Hepatocyte (in vitro differentiated cells): Measurements from ENCODE around the gene PCBP3. TPM values are rescaled to one million over a fixed set of nuclear protein-coding genes. Genes with fewer than 3 reads are reported as not detected.

Source experiments
- DNase-seq: peaks from one replicate; pipeline ENCODE4 v3.0.0-alpha.2; 2016; ENCODE audit warnings: low spot score
- H2AFZ ChIP-seq: fragments of 200-600 bp; sonication (generic); 2 replicates; pipeline ENCODE4 v1.6.0; 2016; ENCODE audit warnings: antibody characterized with exemption, mild to moderate bottlenecking
- H3K27ac ChIP-seq: fragments of 200-600 bp; sonication (generic); 2 replicates; pipeline ENCODE4 v1.5.1; 2016; ENCODE audit warnings: mild to moderate bottlenecking
- H3K27me3 ChIP-seq: fragments of 200-600 bp; sonication (generic); 2 replicates; pipeline ENCODE4 v1.6.1; 2016
- H3K36me3 ChIP-seq: fragments of 200-600 bp; sonication (generic); replicated peaks from 2 replicates; pipeline ENCODE4 v1.5.1; 2016; ENCODE audit warnings: low read depth; ENCODE audit not compliant: insufficient read depth
- H3K4me1 ChIP-seq: fragments of 200-600 bp; sonication (generic); 2 replicates; pipeline ENCODE4 v1.5.1; 2016; ENCODE audit warnings: mild to moderate bottlenecking, moderate library complexity; ENCODE audit not compliant: insufficient read depth
- H3K4me2 ChIP-seq: fragments of 200-600 bp; sonication (generic); 2 replicates; pipeline ENCODE4 v1.6.0; 2016
- H3K4me3 ChIP-seq: fragments of 200-600 bp; sonication (generic); 2 replicates; pipeline ENCODE4 v1.5.1; 2016; ENCODE audit warnings: mild to moderate bottlenecking
- H3K79me2 ChIP-seq: fragments of 200-600 bp; sonication (generic); 2 replicates; pipeline ENCODE4 v1.6.0; 2017; ENCODE audit warnings: mild to moderate bottlenecking
- H3K9me2 ChIP-seq: fragments of 200-600 bp; sonication (generic); replicated peaks from 2 replicates; pipeline ENCODE4 v1.6.0; 2017; ENCODE audit warnings: mild to moderate bottlenecking; ENCODE audit not compliant: insufficient read depth
- H3K9me3 ChIP-seq: fragments of 200-600 bp; sonication (generic); 2 replicates; pipeline ENCODE4 v1.5.1; 2016; ENCODE audit warnings: low read depth, mild to moderate bottlenecking
- H4K20me1 ChIP-seq: fragments of 200-600 bp; sonication (generic); 2 replicates; pipeline ENCODE4 v1.6.0; 2016; ENCODE audit warnings: mild to moderate bottlenecking; ENCODE audit not compliant: insufficient read depth, poor library complexity, severe bottlenecking
- CTCF ChIP-seq: fragments of 200-600 bp; sonication (generic); IDR thresholded peaks from 2 replicates; pipeline ENCODE4 v1.5.1; 2016; ENCODE audit warnings: antibody characterized with exemption, mild to moderate bottlenecking; ENCODE audit not compliant: poor library complexity
- EZH2 ChIP-seq: fragments of 200-600 bp; sonication (generic); IDR thresholded peaks from 2 replicates; pipeline ENCODE4 v1.6.1; 2016; ENCODE audit warnings: antibody characterized with exemption, mild to moderate bottlenecking, borderline replicate concordance
- EZH2phosphoT487 ChIP-seq: fragments of 200-600 bp; sonication (generic); IDR thresholded peaks from one replicate; pipeline ENCODE4 v1.6.1; 2018; ENCODE audit warnings: antibody characterized with exemption, mild to moderate bottlenecking, low read depth, moderate library complexity; ENCODE audit not compliant: unreplicated experiment, severe bottlenecking
- WGBS: methylation state at CpG from one replicate; pipeline ENCODE4 v1.1.6; 2016; ENCODE audit warnings: low lambda C conversion rate; ENCODE audit errors: missing lambda C conversion rate; 5-methylcytosine and 5-hydroxymethylcytosine counted together
- polyA plus RNA-seq: library from polyadenylated mRNA; unstranded; fragments of >200 nt; fragmentation: Nextera tagmentation; extraction: Ambion mirVana; gene quantifications from 2 replicates; pipeline ENCODE4 v1.2.1, GENCODE V29; 2016
- total RNA-seq: library from RNA; depleted of rRNA; stranded (reverse); fragments of >200 nt; gene quantifications from 2 replicates; pipeline ENCODE4 v1.2.3, GENCODE V29; 2014

PCBP3 gene
- total and polyA plus RNA-seq, 2 experiments from 2014 or later: 3.1 to 8.8 TPM

GRCh38 chr21:45768011-45768739 lies 124.7 kb downstream of the PCBP3 start:
- Histone ChIP-seq H3K79me2 (no peaks in the 10 kb centered on the region), H3K4me1 (peaks cover 6% of the 10 kb centered on the region), H3K4me2 (no peak overlapping the region), H3K27me3 (no peaks in the 10 kb centered on the region), H4K20me1 (no peaks in the 10 kb centered on the region), H3K9me3 (no peaks in the 10 kb centered on the region), H3K36me3 (no peaks in the 10 kb centered on the region), H3K9me2 (no peaks in the 10 kb centered on the region), H3K27ac (no peak overlapping the region), H3K4me3 (no peak overlapping the region), H2AFZ (no peak overlapping the region)
- TF ChIP-seq CTCF: no peak
- no peak for TF ChIP-seq EZH2
- TF ChIP-seq EZH2phosphoT487: no peak
- 71% methylated on average over 11 of the region's 11 CpGs for WGBS
- DNase-seq: no peak

- H3K4me1 ChIP-seq: peaks cover 6% of the 10 kb centered on the region
- H3K36me3 ChIP-seq: no peaks in the 10 kb centered on the region
- H3K9me2 ChIP-seq: no peaks in the 10 kb centered on the region
- no peaks in the 10 kb centered on the region for H3K9me3 ChIP-seq
- DNase-seq: no peak
- no peaks in the 10 kb centered on the region for H4K20me1 ChIP-seq
- no peak overlapping the region for H2AFZ ChIP-seq
- WGBS: 91% methylated on average over 11 of the region's 11 CpGs
- no peak overlapping the region for H3K4me3 ChIP-seq
- H3K27ac ChIP-seq: no peak overlapping the region
- H3K79me2 ChIP-seq: no peaks in the 10 kb centered on the region
- H3K27me3 ChIP-seq: no peaks in the 10 kb centered on the region
- TF ChIP-seq CTCF (no peak), EZH2phosphoT487 (no peak), EZH2 (no peak)
- no peak overlapping the region for H3K4me2 ChIP-seq
These were observed 125.2 kb downstream of the PCBP3 start for GRCh38 chr21:45768740-45769048.

GRCh38 chr21:45769294-45769693 lies 125.8 kb downstream of the PCBP3 start:
- no peak for DNase-seq
- Histone ChIP-seq H3K4me3 (no peak overlapping the region), H3K9me2 (no peaks in the 10 kb centered on the region), H4K20me1 (no peaks in the 10 kb centered on the region), H3K9me3 (no peaks in the 10 kb centered on the region), H3K4me2 (no peak overlapping the region), H3K27me3 (no peaks in the 10 kb centered on the region), H3K79me2 (no peaks in the 10 kb centered on the region), H3K27ac (no peak overlapping the region), H2AFZ (no peak overlapping the region), H3K4me1 (peaks cover 6% of the 10 kb centered on the region), H3K36me3 (no peaks in the 10 kb centered on the region)
- no peak for TF ChIP-seq EZH2
- TF ChIP-seq EZH2phosphoT487: no peak
- no peak for TF ChIP-seq CTCF
- WGBS: 95% methylated on average over 14 of the region's 14 CpGs
